GM23338 (cell line): ENCODE measurements around the gene ZBTB6. TPM values are rescaled to one million over a fixed set of nuclear protein-coding genes. Genes with fewer than 3 reads are reported as not detected.

Experiments
- ATAC-seq: fragments of 200-7000 bp; cut with Tn5 transposase; 3 replicates; pipeline ENCODE4 v1.9.1; 2020
- DNase-seq: peaks from one replicate; pipeline ENCODE4 v3.0.0-alpha.2; 2015; ENCODE audit warnings: low spot score
- H2AFZ ChIP-seq: fragments of 200-600 bp; sonication (generic); 2 replicates; pipeline ENCODE4 v1.8.0; 2016; ENCODE audit warnings: antibody characterized with exemption, mild to moderate bottlenecking, moderate library complexity
- H3F3A ChIP-seq: fragments of 200-600 bp; sonication (generic); replicated peaks from 2 replicates; pipeline ENCODE4 v1.8.0; 2017; ENCODE audit warnings: antibody characterized with exemption, mixed run types, low read depth
- H3K27ac ChIP-seq: fragments of 200-600 bp; sonication (generic); 2 replicates; pipeline ENCODE4 v1.6.1; 2016; ENCODE audit warnings: low read depth
- H3K27me3 ChIP-seq: fragments of 200-600 bp; sonication (generic); 2 replicates; pipeline ENCODE4 v1.8.0; 2016; ENCODE audit warnings: mild to moderate bottlenecking, mixed run types, moderate library complexity; ENCODE audit not compliant: insufficient read depth
- H3K36me3 ChIP-seq: fragments of 200-600 bp; sonication (generic); 2 replicates; pipeline ENCODE4 v1.8.0; 2016; ENCODE audit warnings: mild to moderate bottlenecking; ENCODE audit not compliant: insufficient read depth
- H3K4me1 ChIP-seq: fragments of 200-600 bp; sonication (generic); 2 replicates; pipeline ENCODE4 v1.8.0; 2016; ENCODE audit warnings: mild to moderate bottlenecking, moderate library complexity; ENCODE audit not compliant: insufficient read depth
- H3K4me2 ChIP-seq: fragments of 200-600 bp; sonication (generic); 2 replicates; pipeline ENCODE4 v1.7.1; 2017; ENCODE audit warnings: mixed run types
- H3K4me3 ChIP-seq: fragments of 200-600 bp; sonication (generic); 2 replicates; pipeline ENCODE4 v1.6.1; 2016; ENCODE audit warnings: mixed run types
- H3K79me2 ChIP-seq: fragments of 200-600 bp; sonication (generic); replicated peaks from 2 replicates; pipeline ENCODE4 v1.8.0; 2017; ENCODE audit warnings: mild to moderate bottlenecking; ENCODE audit not compliant: insufficient read depth
- H3K9me2 ChIP-seq: fragments of 200-600 bp; sonication (generic); 2 replicates; pipeline ENCODE4 v1.8.0; 2017; ENCODE audit not compliant: insufficient read depth
- H4K20me1 ChIP-seq: fragments of 200-600 bp; sonication (generic); replicated peaks from 2 replicates; pipeline ENCODE4 v1.8.0; 2017; ENCODE audit warnings: mild to moderate bottlenecking; ENCODE audit not compliant: insufficient read depth
- H3K27ac Mint-ChIP-seq: 2 replicates; pipeline ENCODE4 v1.8.0; 2020; ENCODE audit warnings: inconsistent platforms, mild to moderate bottlenecking, moderate library complexity, mixed read lengths
- H3K27me3 Mint-ChIP-seq: 3 replicates; pipeline ENCODE4 v1.8.0; 2022; ENCODE audit warnings: low read depth, mild to moderate bottlenecking, moderate library complexity, mixed read lengths, inconsistent platforms; ENCODE audit not compliant: insufficient read depth, poor library complexity
- H3K36me3 Mint-ChIP-seq: 3 replicates; pipeline ENCODE4 v1.8.0; 2021; ENCODE audit warnings: low read depth, mild to moderate bottlenecking, inconsistent platforms, moderate library complexity, mixed read lengths
- H3K4me1 Mint-ChIP-seq: 3 replicates; pipeline ENCODE4 v1.8.0; 2020; ENCODE audit warnings: mild to moderate bottlenecking, inconsistent platforms, mixed read lengths
- H3K4me3 Mint-ChIP-seq: 3 replicates; pipeline ENCODE4 v1.8.0; 2021; ENCODE audit warnings: moderate library complexity, mild to moderate bottlenecking, inconsistent platforms, mixed read lengths
- H3K9me3 Mint-ChIP-seq: 3 replicates; pipeline ENCODE4 v1.8.0; 2020; ENCODE audit warnings: moderate library complexity, mild to moderate bottlenecking, inconsistent platforms, mixed read lengths
- CREB1 ChIP-seq: fragments of 250-450 bp; sonication (Bioruptor Pico); IDR thresholded peaks from 2 replicates; pipeline ENCODE4 v1.5.0; 2020; ENCODE audit warnings: low read depth, mild to moderate bottlenecking, moderate library complexity
- EZH2 ChIP-seq: fragments of 200-600 bp; sonication (generic); IDR thresholded peaks from one replicate; pipeline ENCODE4 v1.8.0; 2017; ENCODE audit warnings: antibody characterized with exemption, mild to moderate bottlenecking, low read depth; ENCODE audit not compliant: unreplicated experiment
- EZH2phosphoT487 ChIP-seq: fragments of 200-600 bp; sonication (generic); IDR thresholded peaks from one replicate; pipeline ENCODE4 v1.8.1; 2018; ENCODE audit warnings: antibody characterized with exemption; ENCODE audit not compliant: unreplicated experiment
- JUNB ChIP-seq: IDR thresholded peaks from one replicate; pipeline ENCODE4 v1.6.1; 2016; ENCODE audit warnings: antibody characterized with exemption; ENCODE audit not compliant: unreplicated experiment
- NANOG ChIP-seq: IDR thresholded peaks from 2 replicates; pipeline ENCODE4 v1.6.1; 2016; ENCODE audit warnings: antibody characterized with exemption, borderline replicate concordance
- POLR2AphosphoS5 ChIP-seq: IDR thresholded peaks from 2 replicates; pipeline ENCODE4 v1.6.1; 2016; ENCODE audit warnings: antibody characterized with exemption, low read depth
- STAT1 ChIP-seq: IDR thresholded peaks from one replicate; pipeline ENCODE4 v1.6.1; 2016; ENCODE audit warnings: antibody characterized with exemption; ENCODE audit not compliant: unreplicated experiment
- ZNF114 ChIP-seq: fragments of 250-450 bp; sonication (Bioruptor Pico); IDR thresholded peaks from 2 replicates; pipeline ENCODE4 v1.5.0; 2020; ENCODE audit warnings: mild to moderate bottlenecking, moderate library complexity
- ZNF331 ChIP-seq: fragments of 250-450 bp; sonication (Bioruptor Pico); IDR thresholded peaks from 2 replicates; pipeline ENCODE4 v1.5.0; 2020; ENCODE audit warnings: low read depth, mild to moderate bottlenecking, moderate library complexity
- polyA plus RNA-seq: library from polyadenylated mRNA; unstranded; fragments of >200 nt; fragmentation: Nextera tagmentation; extraction: Ambion mirVana; gene quantifications from 2 replicates; pipeline ENCODE4 v1.2.1, GENCODE V29; 2016
- total RNA-seq: library from RNA; depleted of rRNA; stranded (reverse); fragments of >200 nt; shearing (Covaris generic); gene quantifications from 2 replicates; pipeline ENCODE4 v1.2.3, GENCODE V29; 2014
- TF ChIP-seq, protein P1 (sequence below): IDR thresholded peaks from 2 replicates; pipeline ENCODE4 v1.6.1; 2016; ENCODE audit warnings: antibody characterized with exemption
- TF ChIP-seq, protein P2 (sequence below): IDR thresholded peaks from one replicate; pipeline ENCODE4 v1.6.1; 2018; ENCODE audit warnings: antibody characterized with exemption; ENCODE audit not compliant: unreplicated experiment
- TF ChIP-seq, protein P3 (sequence below): fragments of 250-450 bp; sonication (Bioruptor Pico); IDR thresholded peaks from 2 replicates; pipeline ENCODE4 v1.5.0; 2020; ENCODE audit warnings: mild to moderate bottlenecking, moderate library complexity
- TF ChIP-seq, protein P4 (sequence below), 2 experiments: fragments of 200-600 bp in 1 of 2; sonication (generic) in 1 of 2; conservative IDR thresholded peaks; 2 replicates each; pipeline versions ENCODE4 v1.5.1 to v1.6.1; 2016 to 2017; ENCODE audit warnings: antibody characterized with exemption in 2 of 2, low read depth in 2 of 2, mild to moderate bottlenecking in 2 of 2, moderate library complexity in 1 of 2

Gene ZBTB6
- total and polyA plus RNA-seq, 2 experiments from 2014 or later = 4.0 to 12.7 TPM

DNA sequence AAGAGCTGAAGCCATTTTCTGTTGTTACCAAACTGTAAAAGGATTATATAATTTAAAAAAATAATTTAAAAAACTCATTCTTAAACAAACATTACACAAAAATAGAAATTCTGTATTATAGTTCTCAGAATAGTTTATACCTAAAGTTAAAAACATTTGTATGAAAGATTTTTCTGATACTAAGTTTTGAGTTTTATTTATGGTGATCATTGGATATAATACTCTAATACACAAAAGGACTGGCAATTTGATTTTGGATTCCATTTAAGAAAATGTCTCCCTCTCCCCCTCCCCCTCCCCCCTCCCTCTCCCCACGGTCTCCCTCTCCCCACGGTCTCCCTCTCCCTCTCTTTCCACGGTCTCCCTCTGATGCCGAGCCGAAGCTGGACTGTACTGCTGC, 47.0 kb downstream of the ZBTB6 start:
- Histone ChIP-seq H4K20me1 (peaks cover 4% of the 10 kb centered on the region; the same call in 1 of the 2 replicates), H3F3A (no peaks in the 10 kb centered on the region), H3K4me1 (no peaks in the 10 kb centered on the region), H3K4me3 (no peak overlapping the region), H3K9me2 (no peaks in the 10 kb centered on the region), H3K4me2 (no peak overlapping the region), H3K36me3 (peaks cover 24% of the 10 kb centered on the region), H3K27ac (no peak overlapping the region), H2AFZ (no peak overlapping the region), H3K79me2 (no peaks in the 10 kb centered on the region), H3K27me3 (no peaks in the 10 kb centered on the region)
- Mint-ChIP-seq H3K36me3 (peaks cover 66% of the 10 kb centered on the region), H3K27me3 (peaks cover 4% of the 10 kb centered on the region), H3K27ac (no peak overlapping the region), H3K4me1 (no peaks in the 10 kb centered on the region), H3K4me3 (no peak overlapping the region), H3K9me3 (peaks cover 9% of the 10 kb centered on the region; the same call in 1 of the 3 replicates)
- DNase-seq (no peak), ATAC-seq (no peak)
- TF ChIP-seq CREB1 (CRISPR knock-in tag) (no peak), STAT1 (no peak), ZNF114 (CRISPR knock-in tag) (no peak), JUNB (no peak), EZH2 (no peak), EZH2phosphoT487 (no peak), NANOG (no peak), POLR2AphosphoS5 (no peak), ZNF331 (CRISPR knock-in tag) (no peak)
- TF ChIP-seq, protein P1, sequence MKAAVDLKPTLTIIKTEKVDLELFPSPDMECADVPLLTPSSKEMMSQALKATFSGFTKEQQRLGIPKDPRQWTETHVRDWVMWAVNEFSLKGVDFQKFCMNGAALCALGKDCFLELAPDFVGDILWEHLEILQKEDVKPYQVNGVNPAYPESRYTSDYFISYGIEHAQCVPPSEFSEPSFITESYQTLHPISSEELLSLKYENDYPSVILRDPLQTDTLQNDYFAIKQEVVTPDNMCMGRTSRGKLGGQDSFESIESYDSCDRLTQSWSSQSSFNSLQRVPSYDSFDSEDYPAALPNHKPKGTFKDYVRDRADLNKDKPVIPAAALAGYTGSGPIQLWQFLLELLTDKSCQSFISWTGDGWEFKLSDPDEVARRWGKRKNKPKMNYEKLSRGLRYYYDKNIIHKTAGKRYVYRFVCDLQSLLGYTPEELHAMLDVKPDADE = no peak
- TF ChIP-seq, protein P2, sequence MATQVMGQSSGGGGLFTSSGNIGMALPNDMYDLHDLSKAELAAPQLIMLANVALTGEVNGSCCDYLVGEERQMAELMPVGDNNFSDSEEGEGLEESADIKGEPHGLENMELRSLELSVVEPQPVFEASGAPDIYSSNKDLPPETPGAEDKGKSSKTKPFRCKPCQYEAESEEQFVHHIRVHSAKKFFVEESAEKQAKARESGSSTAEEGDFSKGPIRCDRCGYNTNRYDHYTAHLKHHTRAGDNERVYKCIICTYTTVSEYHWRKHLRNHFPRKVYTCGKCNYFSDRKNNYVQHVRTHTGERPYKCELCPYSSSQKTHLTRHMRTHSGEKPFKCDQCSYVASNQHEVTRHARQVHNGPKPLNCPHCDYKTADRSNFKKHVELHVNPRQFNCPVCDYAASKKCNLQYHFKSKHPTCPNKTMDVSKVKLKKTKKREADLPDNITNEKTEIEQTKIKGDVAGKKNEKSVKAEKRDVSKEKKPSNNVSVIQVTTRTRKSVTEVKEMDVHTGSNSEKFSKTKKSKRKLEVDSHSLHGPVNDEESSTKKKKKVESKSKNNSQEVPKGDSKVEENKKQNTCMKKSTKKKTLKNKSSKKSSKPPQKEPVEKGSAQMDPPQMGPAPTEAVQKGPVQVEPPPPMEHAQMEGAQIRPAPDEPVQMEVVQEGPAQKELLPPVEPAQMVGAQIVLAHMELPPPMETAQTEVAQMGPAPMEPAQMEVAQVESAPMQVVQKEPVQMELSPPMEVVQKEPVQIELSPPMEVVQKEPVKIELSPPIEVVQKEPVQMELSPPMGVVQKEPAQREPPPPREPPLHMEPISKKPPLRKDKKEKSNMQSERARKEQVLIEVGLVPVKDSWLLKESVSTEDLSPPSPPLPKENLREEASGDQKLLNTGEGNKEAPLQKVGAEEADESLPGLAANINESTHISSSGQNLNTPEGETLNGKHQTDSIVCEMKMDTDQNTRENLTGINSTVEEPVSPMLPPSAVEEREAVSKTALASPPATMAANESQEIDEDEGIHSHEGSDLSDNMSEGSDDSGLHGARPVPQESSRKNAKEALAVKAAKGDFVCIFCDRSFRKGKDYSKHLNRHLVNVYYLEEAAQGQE = no peak
- TF ChIP-seq, protein P3, sequence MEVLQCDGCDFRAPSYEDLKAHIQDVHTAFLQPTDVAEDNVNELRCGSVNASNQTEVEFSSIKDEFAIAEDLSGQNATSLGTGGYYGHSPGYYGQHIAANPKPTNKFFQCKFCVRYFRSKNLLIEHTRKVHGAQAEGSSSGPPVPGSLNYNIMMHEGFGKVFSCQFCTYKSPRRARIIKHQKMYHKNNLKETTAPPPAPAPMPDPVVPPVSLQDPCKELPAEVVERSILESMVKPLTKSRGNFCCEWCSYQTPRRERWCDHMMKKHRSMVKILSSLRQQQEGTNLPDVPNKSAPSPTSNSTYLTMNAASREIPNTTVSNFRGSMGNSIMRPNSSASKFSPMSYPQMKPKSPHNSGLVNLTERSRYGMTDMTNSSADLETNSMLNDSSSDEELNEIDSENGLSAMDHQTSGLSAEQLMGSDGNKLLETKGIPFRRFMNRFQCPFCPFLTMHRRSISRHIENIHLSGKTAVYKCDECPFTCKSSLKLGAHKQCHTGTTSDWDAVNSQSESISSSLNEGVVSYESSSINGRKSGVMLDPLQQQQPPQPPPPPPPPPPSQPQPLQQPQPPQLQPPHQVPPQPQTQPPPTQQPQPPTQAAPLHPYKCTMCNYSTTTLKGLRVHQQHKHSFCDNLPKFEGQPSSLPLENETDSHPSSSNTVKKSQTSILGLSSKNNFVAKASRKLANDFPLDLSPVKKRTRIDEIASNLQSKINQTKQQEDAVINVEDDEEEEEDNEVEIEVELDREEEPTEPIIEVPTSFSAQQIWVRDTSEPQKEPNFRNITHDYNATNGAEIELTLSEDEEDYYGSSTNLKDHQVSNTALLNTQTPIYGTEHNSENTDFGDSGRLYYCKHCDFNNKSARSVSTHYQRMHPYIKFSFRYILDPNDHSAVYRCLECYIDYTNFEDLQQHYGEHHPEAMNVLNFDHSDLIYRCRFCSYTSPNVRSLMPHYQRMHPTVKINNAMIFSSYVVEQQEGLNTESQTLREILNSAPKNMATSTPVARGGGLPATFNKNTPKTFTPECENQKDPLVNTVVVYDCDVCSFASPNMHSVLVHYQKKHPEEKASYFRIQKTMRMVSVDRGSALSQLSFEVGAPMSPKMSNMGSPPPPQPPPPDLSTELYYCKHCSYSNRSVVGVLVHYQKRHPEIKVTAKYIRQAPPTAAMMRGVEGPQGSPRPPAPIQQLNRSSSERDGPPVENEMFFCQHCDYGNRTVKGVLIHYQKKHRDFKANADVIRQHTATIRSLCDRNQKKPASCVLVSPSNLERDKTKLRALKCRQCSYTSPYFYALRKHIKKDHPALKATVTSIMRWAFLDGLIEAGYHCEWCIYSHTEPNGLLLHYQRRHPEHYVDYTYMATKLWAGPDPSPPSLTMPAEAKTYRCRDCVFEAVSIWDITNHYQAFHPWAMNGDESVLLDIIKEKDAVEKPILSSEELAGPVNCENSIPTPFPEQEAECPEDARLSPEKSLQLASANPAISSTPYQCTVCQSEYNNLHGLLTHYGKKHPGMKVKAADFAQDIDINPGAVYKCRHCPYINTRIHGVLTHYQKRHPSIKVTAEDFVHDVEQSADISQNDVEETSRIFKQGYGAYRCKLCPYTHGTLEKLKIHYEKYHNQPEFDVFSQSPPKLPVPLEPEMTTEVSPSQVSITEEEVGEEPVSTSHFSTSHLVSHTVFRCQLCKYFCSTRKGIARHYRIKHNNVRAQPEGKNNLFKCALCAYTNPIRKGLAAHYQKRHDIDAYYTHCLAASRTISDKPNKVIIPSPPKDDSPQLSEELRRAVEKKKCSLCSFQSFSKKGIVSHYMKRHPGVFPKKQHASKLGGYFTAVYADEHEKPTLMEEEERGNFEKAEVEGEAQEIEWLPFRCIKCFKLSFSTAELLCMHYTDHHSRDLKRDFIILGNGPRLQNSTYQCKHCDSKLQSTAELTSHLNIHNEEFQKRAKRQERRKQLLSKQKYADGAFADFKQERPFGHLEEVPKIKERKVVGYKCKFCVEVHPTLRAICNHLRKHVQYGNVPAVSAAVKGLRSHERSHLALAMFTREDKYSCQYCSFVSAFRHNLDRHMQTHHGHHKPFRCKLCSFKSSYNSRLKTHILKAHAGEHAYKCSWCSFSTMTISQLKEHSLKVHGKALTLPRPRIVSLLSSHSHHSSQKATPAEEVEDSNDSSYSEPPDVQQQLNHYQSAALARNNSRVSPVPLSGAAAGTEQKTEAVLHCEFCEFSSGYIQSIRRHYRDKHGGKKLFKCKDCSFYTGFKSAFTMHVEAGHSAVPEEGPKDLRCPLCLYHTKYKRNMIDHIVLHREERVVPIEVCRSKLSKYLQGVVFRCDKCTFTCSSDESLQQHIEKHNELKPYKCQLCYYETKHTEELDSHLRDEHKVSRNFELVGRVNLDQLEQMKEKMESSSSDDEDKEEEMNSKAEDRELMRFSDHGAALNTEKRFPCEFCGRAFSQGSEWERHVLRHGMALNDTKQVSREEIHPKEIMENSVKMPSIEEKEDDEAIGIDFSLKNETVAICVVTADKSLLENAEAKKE (CRISPR knock-in tag) = no peak
- TF ChIP-seq, protein P4, sequence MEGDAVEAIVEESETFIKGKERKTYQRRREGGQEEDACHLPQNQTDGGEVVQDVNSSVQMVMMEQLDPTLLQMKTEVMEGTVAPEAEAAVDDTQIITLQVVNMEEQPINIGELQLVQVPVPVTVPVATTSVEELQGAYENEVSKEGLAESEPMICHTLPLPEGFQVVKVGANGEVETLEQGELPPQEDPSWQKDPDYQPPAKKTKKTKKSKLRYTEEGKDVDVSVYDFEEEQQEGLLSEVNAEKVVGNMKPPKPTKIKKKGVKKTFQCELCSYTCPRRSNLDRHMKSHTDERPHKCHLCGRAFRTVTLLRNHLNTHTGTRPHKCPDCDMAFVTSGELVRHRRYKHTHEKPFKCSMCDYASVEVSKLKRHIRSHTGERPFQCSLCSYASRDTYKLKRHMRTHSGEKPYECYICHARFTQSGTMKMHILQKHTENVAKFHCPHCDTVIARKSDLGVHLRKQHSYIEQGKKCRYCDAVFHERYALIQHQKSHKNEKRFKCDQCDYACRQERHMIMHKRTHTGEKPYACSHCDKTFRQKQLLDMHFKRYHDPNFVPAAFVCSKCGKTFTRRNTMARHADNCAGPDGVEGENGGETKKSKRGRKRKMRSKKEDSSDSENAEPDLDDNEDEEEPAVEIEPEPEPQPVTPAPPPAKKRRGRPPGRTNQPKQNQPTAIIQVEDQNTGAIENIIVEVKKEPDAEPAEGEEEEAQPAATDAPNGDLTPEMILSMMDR (conservative IDR thresholded peaks at IDR 0.05; ENCODE audit: low read depth in 2 of 2) = no peak
